Activated naive CD8-positive, alpha-beta T cell (primary cell): ENCODE data around the gene GMPR.

ENCODE experiments used
- H3K27ac Mint-ChIP-seq: one replicate; pipeline ENCODE4 v1.8.0; 2021; ENCODE audit warnings: mixed read lengths
- H3K27me3 Mint-ChIP-seq: one replicate; pipeline ENCODE4 v1.8.0; 2021; ENCODE audit warnings: mixed read lengths
- H3K36me3 Mint-ChIP-seq: one replicate; pipeline ENCODE4 v1.8.0; 2021; ENCODE audit warnings: mixed read lengths
- H3K4me1 Mint-ChIP-seq: one replicate; pipeline ENCODE4 v1.8.0; 2021; ENCODE audit warnings: low read depth, mixed read lengths
- H3K4me3 Mint-ChIP-seq: one replicate; pipeline ENCODE4 v1.8.0; 2021; ENCODE audit warnings: mild to moderate bottlenecking, mixed read lengths
- H3K9me3 Mint-ChIP-seq: one replicate; pipeline ENCODE4 v1.8.0; 2021; ENCODE audit warnings: low read depth, mixed read lengths

Gene GMPR

DNA sequence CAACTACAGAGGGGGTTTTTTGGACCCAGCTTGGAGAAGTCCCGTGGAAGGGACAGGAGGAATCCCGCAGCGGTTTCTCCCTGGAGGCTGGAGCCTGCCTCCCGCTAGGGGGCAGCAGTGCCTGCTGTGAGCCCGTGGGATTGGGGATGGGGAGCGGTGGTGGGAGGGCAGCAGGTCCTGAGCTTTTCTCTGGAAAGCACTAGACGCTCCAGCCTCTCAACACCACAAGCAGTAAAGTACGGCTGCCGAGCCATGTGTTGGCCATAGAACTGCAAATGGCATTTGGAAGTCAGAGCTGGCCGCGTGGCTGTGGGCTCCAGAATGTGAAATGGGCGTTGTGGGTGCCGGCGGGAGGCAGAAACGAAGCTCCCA lies 47.8 kb downstream of the GMPR start:
- no peak overlapping the region for H3K4me3 Mint-ChIP-seq
- H3K4me1 Mint-ChIP-seq: no peaks in the 10 kb centered on the region
- no peaks in the 10 kb centered on the region for H3K9me3 Mint-ChIP-seq
- peaks cover 4% of the 10 kb centered on the region for H3K36me3 Mint-ChIP-seq
- H3K27me3 Mint-ChIP-seq: no peaks in the 10 kb centered on the region
- no peak overlapping the region for H3K27ac Mint-ChIP-seq

DNA sequence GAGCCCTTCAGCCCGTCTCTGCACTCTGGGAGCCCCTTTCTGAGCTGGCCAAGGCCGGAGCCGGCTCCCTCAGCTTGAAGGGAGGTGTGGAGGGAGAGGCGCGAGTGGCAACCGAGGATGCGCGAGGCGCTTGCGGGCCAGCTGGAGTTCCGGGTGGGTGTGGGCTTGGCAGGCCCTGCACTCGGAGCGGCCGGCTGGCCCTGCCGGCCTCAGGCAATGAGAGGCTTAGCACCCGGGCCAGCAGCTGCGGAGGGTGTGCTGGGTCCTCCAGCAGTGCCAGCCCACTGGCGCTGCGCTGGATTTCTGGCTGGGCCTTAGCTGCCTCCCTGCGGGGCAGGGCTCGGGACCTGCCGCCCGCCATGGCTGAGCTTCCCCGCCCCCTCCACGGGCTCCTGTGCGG lies 49.8 kb downstream of the GMPR start:
- Mint-ChIP-seq H3K9me3 (no peaks in the 10 kb centered on the region), H3K27ac (no peak overlapping the region), H3K27me3 (no peaks in the 10 kb centered on the region), H3K4me1 (no peaks in the 10 kb centered on the region), H3K36me3 (peaks cover 4% of the 10 kb centered on the region), H3K4me3 (no peak overlapping the region)

DNA sequence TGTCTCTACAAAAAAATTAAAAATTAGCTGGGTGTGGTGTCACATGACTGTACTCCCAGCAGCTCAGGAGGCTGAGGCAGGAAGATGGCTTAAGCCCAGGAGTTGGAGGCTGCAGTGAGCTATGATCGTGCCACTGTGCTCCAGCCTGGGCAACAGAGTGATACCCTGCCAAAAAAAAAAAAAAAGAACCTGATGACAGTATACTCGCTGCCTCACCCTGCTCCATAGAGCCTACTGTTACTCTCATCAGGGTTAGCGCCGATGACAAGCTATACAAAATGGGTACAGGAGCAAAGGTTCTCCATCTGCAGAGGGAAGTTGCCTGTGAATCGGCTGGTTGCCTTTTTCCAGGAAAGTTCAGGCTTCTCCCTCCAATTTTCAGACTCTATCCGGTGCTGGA lies 53.4 kb downstream of the GMPR start:
- no peaks in the 10 kb centered on the region for H3K4me1 Mint-ChIP-seq
- no peaks in the 10 kb centered on the region for H3K9me3 Mint-ChIP-seq
- H3K4me3 Mint-ChIP-seq: no peak overlapping the region
- H3K27ac Mint-ChIP-seq: no peak overlapping the region
- H3K27me3 Mint-ChIP-seq: no peaks in the 10 kb centered on the region
- H3K36me3 Mint-ChIP-seq: no peaks in the 10 kb centered on the region

DNA sequence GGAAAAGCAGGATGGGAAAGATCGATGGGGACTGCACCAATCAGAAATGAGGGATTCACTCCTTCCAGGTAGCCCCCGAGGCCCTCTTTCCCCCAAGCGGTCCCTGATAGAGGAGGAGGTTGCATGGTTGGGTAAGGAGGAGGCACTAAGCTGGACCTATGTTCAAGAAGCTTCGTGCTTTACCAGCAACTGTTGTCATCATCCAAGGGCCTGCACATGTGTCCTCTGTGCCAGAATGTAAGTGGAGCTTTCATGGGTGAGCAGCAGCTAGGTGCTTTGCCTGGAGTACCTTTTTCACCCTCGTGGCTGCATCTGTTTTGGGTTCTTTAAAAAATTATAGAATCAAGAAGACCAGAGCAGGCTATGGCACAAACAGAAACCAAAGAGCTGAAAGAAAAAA lies 54.0 kb downstream of the GMPR start:
- H3K27ac Mint-ChIP-seq: no peak overlapping the region
- no peaks in the 10 kb centered on the region for H3K4me1 Mint-ChIP-seq
- no peaks in the 10 kb centered on the region for H3K9me3 Mint-ChIP-seq
- H3K4me3 Mint-ChIP-seq: no peak overlapping the region
- no peaks in the 10 kb centered on the region for H3K27me3 Mint-ChIP-seq
- H3K36me3 Mint-ChIP-seq: no peaks in the 10 kb centered on the region

DNA sequence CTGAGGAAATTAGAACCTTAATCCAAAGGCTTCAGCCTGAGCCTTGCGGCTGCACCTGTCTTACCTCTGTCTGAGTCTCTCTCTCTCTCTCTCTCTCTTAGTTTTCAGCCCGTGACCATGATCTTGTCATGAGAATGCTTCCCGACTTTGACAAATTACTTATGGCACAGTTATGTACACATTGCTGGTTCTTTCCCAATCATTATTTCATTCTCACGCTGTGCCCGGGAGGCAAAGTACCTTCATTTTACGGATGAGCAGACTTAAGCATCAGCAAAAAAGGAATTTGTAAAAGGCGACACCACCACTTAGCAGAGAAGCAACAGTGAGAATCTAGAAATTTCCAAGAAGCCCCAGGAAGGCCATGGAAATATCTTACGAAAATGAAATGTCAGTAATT lies 54.6 kb downstream of the GMPR start:
- no peaks in the 10 kb centered on the region for H3K27me3 Mint-ChIP-seq
- no peak overlapping the region for H3K27ac Mint-ChIP-seq
- no peaks in the 10 kb centered on the region for H3K9me3 Mint-ChIP-seq
- no peaks in the 10 kb centered on the region for H3K36me3 Mint-ChIP-seq
- H3K4me3 Mint-ChIP-seq: no peak overlapping the region
- no peaks in the 10 kb centered on the region for H3K4me1 Mint-ChIP-seq

DNA sequence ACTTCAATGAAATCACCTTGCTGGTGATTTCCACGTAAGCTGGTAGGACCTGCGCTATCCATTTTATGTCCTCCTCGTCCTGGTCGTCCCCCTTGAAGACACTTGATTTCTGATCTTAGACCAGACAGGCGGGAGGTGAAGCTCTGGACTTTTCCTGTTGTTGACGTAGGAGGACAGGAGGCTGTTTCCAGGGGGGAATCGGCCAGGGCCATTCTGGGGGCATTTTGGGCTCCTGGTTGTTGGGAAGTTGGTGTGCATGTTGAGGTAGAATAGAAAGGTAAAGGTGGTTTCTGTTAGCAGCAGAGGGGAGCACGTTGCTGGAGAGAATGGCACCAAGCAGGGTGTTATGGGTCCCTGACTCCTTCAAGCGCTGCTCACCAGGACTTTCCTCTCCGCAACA lies 56.0 kb downstream of the GMPR start:
- H3K36me3 Mint-ChIP-seq: no peaks in the 10 kb centered on the region
- no peaks in the 10 kb centered on the region for H3K9me3 Mint-ChIP-seq
- no peaks in the 10 kb centered on the region for H3K4me1 Mint-ChIP-seq
- H3K4me3 Mint-ChIP-seq: no peak overlapping the region
- no peak overlapping the region for H3K27ac Mint-ChIP-seq
- H3K27me3 Mint-ChIP-seq: no peaks in the 10 kb centered on the region

DNA sequence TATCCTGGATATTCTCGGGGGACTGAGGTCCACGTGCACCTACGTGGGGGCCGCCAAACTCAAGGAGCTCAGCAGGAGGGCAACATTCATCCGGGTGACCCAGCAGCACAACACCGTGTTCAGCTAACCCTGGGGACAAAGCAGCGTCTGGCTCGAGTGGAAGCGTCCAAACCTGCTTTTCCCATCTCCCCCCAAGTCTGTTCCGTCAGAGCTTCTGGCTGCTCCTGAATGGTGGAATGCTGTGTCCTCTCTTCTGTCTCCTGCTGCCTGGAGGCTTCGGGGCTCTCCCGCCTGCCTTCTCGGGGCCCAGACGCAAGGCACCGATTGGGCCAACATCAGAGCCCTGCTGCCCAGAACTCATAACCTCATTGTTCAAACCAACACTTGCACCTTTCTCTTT lies 56.7 kb downstream of the GMPR start:
- no peaks in the 10 kb centered on the region for H3K9me3 Mint-ChIP-seq
- H3K27me3 Mint-ChIP-seq: no peaks in the 10 kb centered on the region
- no peaks in the 10 kb centered on the region for H3K36me3 Mint-ChIP-seq
- H3K27ac Mint-ChIP-seq: no peak overlapping the region
- H3K4me1 Mint-ChIP-seq: no peaks in the 10 kb centered on the region
- no peak overlapping the region for H3K4me3 Mint-ChIP-seq

DNA sequence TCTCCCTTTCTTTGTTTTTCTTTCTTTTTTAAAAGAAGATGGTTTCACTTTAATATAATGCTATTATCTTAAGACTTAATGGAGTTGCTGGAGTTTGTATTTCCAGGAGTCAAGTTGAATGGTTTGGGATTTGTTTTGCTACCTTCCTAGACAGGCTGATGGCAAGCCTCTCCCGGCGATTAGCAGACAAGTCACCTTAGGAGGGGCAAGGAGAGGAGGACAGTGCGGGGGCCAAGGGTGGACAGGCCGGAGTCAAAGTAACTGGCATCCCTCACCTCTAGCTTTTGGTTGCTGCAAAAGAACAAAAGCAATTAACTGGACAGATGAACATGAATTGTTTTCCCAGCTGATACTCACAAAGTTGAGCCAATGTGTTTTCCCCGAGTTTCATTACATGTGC lies 57.1 kb downstream of the GMPR start:
- no peaks in the 10 kb centered on the region for H3K36me3 Mint-ChIP-seq
- no peaks in the 10 kb centered on the region for H3K9me3 Mint-ChIP-seq
- H3K4me3 Mint-ChIP-seq: no peak overlapping the region
- H3K4me1 Mint-ChIP-seq: no peaks in the 10 kb centered on the region
- no peaks in the 10 kb centered on the region for H3K27me3 Mint-ChIP-seq
- no peak overlapping the region for H3K27ac Mint-ChIP-seq

DNA sequence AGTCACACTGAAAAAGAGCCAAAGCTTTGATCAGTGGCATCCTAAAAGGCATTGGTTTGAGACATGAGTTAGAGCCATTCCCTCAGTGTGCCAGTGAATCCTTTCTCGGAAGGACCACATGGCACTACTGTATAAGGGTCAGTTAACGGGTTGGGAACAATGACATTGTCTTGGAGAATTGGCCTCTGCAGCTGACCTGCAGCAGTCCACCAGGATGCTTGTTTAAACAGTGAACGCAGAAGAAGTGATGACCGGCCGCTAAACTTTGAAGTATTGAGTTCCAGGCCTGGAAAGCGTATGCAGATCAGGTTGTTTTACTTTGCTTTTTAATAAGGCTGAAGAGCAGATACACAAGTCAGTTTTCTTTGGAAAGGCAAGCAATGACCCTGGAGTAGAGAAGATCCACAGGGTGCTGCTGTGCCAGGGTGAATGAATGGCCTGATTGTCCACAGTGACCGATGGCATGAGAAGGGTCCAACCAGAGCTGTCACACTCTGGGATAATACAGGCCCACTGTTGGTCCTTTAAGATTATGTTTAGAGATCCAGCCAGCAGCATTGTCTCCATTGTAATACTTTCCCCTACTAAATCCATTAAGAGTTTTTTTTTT lies 57.8 kb downstream of the GMPR start:
- no peak overlapping the region for H3K4me3 Mint-ChIP-seq
- no peak overlapping the region for H3K27ac Mint-ChIP-seq
- H3K27me3 Mint-ChIP-seq: no peaks in the 10 kb centered on the region
- no peaks in the 10 kb centered on the region for H3K9me3 Mint-ChIP-seq
- H3K36me3 Mint-ChIP-seq: no peaks in the 10 kb centered on the region
- no peaks in the 10 kb centered on the region for H3K4me1 Mint-ChIP-seq

DNA sequence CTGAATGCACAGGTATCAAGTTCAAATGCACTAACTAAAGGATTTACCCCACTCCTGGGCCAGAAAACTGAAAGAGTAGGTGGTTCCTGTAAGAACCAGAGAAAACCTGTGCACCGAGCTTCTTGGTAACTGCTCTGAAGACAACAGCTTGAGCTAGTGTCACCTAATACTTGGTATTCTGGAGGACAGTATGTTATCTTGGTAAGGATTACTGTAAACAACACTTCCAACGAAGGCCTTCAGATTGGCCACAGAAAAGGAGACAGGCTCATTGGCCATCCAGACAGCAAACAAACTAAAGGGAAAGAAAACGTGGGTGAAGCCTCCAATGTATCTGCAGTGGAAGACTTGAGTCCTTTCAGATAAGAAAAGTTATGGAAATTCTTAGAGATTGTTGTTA lies 61.5 kb downstream of the GMPR start:
- no peak overlapping the region for H3K4me3 Mint-ChIP-seq
- H3K36me3 Mint-ChIP-seq: peaks cover 2% of the 10 kb centered on the region
- no peaks in the 10 kb centered on the region for H3K27me3 Mint-ChIP-seq
- H3K4me1 Mint-ChIP-seq: no peaks in the 10 kb centered on the region
- no peaks in the 10 kb centered on the region for H3K9me3 Mint-ChIP-seq
- no peak overlapping the region for H3K27ac Mint-ChIP-seq

DNA sequence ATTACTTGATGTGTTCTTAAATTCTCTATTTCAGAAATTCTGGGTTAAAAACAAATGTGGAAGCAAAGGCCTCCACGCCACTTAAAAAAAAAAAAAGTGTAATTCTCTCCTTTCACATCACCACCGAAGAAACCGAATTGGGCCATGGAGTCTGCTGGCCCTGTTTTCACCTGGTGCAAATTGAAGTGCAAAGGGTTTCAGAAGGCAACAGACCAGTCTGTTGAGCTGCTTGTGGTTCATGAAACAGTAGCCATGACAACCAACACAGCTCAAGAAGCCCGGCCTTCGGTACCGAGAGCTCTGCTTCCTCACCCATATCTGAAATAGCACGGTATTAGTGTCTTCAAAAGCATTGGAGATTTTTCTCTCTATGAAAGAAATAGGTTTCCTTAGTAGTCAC lies 63.1 kb downstream of the GMPR start:
- no peak overlapping the region for H3K4me3 Mint-ChIP-seq
- no peaks in the 10 kb centered on the region for H3K4me1 Mint-ChIP-seq
- H3K27me3 Mint-ChIP-seq: no peaks in the 10 kb centered on the region
- H3K36me3 Mint-ChIP-seq: peaks cover 2% of the 10 kb centered on the region
- H3K27ac Mint-ChIP-seq: no peak overlapping the region
- no peaks in the 10 kb centered on the region for H3K9me3 Mint-ChIP-seq

DNA sequence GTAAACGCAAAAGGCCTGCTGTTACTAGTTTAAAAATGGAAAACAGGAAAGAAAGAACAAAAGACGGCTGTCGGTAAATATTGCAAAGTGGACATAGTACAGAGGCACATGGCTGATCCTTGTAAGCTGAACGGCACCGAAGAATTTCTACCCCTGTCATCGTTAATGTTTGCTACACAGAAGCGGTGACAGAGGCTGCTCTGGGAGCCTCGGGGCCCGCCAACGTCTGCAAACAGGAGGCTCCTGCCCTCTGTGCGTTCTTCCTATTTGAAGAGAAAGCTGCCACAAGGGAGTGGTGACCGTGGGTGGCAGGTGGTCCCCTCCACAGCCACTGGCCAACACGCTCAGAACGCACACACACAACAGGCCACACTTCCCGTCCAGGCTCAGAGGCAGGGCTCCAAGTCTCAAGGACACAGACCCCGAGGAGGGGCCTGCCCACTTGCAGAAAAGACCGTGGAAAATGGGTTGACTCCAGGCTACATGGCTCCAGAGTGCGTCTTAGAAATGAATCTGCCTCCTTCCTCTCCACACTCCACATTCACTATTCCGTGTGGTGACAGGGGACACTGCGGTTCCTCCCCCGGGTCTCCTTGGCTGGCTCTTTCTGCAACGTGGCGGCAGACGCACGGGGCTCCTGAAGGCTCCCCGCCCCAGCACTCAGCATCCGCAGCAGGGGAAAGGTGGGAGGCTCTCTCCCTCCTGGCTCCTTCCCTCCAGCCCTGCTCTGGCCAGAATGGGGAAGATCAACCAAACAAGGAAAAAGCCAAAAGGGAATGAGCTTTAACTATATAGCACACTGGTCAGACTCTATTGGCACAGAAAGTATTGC lies 64.5 kb downstream of the GMPR start:
- Mint-ChIP-seq H3K4me1 (no peaks in the 10 kb centered on the region), H3K4me3 (no peak overlapping the region), H3K27me3 (no peaks in the 10 kb centered on the region), H3K36me3 (peaks cover 2% of the 10 kb centered on the region), H3K27ac (no peak overlapping the region), H3K9me3 (no peaks in the 10 kb centered on the region)

DNA sequence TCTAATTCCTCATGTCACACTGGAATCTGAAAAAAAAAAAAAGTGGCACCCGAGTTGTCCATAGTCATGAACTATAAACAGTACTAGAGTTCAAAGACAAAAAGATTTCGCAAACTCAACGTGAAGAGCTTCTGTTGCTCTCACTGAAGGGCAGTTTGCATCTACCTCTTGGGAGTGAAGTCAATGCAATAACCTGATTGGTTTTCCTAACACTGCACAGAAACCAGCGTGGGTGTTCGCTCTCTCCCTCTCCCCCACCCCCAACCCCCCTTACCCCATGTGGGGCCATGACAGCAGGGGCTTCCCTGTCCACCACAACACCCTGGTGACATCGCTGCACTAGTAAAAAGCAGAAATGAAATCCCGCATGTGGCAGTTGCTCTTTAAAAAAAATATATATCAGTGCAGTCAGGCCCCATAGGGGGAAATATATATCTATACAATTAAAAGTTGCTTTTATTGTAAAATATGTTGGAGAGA lies 66.9 kb downstream of the GMPR start:
- H3K36me3 Mint-ChIP-seq: peaks cover 6% of the 10 kb centered on the region
- no peaks in the 10 kb centered on the region for H3K4me1 Mint-ChIP-seq
- no peaks in the 10 kb centered on the region for H3K27me3 Mint-ChIP-seq
- no peak overlapping the region for H3K4me3 Mint-ChIP-seq
- H3K27ac Mint-ChIP-seq: no peak overlapping the region
- no peaks in the 10 kb centered on the region for H3K9me3 Mint-ChIP-seq

DNA sequence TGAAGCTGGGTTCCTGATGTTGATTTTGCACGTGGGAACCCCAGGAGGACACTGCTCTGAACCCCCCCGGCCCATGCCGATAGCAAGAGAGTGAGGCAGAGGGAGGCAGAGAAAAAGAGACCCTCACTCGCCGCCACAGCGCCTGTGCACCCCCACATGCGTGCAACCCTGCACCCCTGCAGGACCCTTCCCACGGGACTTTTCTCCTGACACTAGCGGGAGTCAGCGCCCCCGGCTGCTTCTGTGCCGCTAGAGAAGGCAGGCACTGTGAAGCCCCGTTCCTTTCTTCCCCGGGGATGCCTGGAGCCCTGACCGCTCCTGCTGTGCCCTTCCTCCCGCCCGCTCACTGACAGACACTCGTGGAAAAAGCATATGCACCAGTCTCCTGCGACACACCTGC lies 67.4 kb downstream of the GMPR start:
- H3K27me3 Mint-ChIP-seq: no peaks in the 10 kb centered on the region
- peaks cover 8% of the 10 kb centered on the region for H3K36me3 Mint-ChIP-seq
- H3K9me3 Mint-ChIP-seq: no peaks in the 10 kb centered on the region
- no peak overlapping the region for H3K4me3 Mint-ChIP-seq
- no peak overlapping the region for H3K27ac Mint-ChIP-seq
- H3K4me1 Mint-ChIP-seq: no peaks in the 10 kb centered on the region

DNA sequence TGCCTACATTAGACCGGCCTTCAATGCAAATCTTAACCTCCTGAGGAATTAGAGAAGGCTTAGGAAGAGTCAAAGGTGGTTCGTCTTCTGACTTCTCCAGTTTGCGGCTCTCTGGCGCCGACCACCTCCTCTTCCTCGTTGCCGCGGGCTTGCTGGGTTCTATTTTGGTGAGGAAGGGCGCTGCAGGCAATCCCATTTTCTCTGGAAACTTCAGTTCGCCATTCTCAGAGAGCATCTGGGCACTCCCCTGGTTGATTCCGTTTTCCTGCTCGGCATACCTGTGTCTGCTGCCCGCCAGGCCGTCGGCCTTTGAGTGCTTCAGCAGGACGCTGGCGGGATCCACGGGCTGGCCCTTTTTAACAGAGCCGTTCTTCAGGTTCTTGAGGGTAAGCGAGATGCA lies 67.9 kb downstream of the GMPR start:
- no peak overlapping the region for H3K4me3 Mint-ChIP-seq
- H3K27ac Mint-ChIP-seq: no peak overlapping the region

DNA sequence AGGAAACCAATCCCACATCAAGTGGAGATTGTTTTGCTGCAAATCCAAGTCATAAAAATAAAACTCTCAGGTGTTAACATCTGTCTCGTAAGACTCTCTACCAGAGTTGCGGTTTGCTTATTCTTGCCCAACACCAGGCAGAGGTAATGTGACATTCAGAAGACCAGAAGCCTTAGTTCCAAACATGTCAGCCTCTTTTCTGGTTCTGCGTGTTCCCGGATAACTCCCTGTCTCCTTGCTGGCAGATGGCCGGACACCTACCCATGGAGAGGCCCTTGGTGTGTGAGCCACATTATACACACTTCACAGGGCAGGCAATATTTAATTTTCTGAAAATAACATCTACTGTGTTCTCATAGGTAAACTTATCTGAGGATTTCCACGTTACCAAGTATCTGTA lies 73.4 kb downstream of the GMPR start:
- no peak overlapping the region for H3K4me3 Mint-ChIP-seq
- H3K27ac Mint-ChIP-seq: no peak overlapping the region
- H3K36me3 Mint-ChIP-seq: peaks cover 15% of the 10 kb centered on the region
- peaks cover under 1% of the 10 kb centered on the region for H3K4me1 Mint-ChIP-seq
- H3K27me3 Mint-ChIP-seq: no peaks in the 10 kb centered on the region
- no peaks in the 10 kb centered on the region for H3K9me3 Mint-ChIP-seq

More for the DNA sequence above, 67.9 kb downstream of the GMPR start:
- Mint-ChIP-seq H3K9me3 (no peaks in the 10 kb centered on the region), H3K36me3 (peaks cover 10% of the 10 kb centered on the region), H3K27me3 (no peaks in the 10 kb centered on the region), H3K4me1 (no peaks in the 10 kb centered on the region)
